CD4-positive, alpha-beta T cell treated with Interleukin-10 for 1 hour (primary cell): ENCODE data around the gene PKP2.
"Not testable (repeated sequence)": the region's sequence is repeated elsewhere in the genome, so short reads cannot be mapped to it uniquely, and the experiment has no call there.

Source experiments
- DNase-seq: peaks from one replicate; pipeline ENCODE4 v3.0.0-alpha.2; 2020

The PKP2 gene

GRCh38 chr12:32895688-32896431 is 717 bp downstream of the PKP2 start:
- no peak for DNase-seq

GRCh38 chr12:32894566-32894965 is 2.0 kb downstream of the PKP2 start:
- no peak for DNase-seq

- DNase-seq = no peak
Measured at GRCh38 chr12:32893458-32893857, 3.1 kb downstream of the PKP2 start.

GRCh38 chr12:32893043-32893442 is 3.5 kb downstream of the PKP2 start:
- no peak for DNase-seq

GRCh38 chr12:32892369-32892768 is 4.2 kb downstream of the PKP2 start:
- not testable (repeated sequence) for DNase-seq

GRCh38 chr12:32891956-32892355 is 4.6 kb downstream of the PKP2 start:
- DNase-seq = no peak

- DNase-seq = no peak
Measured at GRCh38 chr12:32891526-32891925, 5.1 kb downstream of the PKP2 start.

- no peak for DNase-seq
Measured at GRCh38 chr12:32889011-32889760, 7.4 kb downstream of the PKP2 start.

- no peak for DNase-seq
Measured at GRCh38 chr12:32887058-32887457, 9.5 kb downstream of the PKP2 start.

GRCh38 chr12:32885831-32886230 is 10.7 kb downstream of the PKP2 start:
- no peak for DNase-seq

GRCh38 chr12:32884962-32885361 is 11.6 kb downstream of the PKP2 start:
- DNase-seq = no peak

GRCh38 chr12:32881702-32882101 is 14.9 kb downstream of the PKP2 start:
- DNase-seq = no peak

- DNase-seq = no peak
Measured at GRCh38 chr12:32881107-32881506, 15.5 kb downstream of the PKP2 start.

- not testable (repeated sequence) for DNase-seq
Measured at GRCh38 chr12:32879066-32879465, 17.5 kb downstream of the PKP2 start.

GRCh38 chr12:32877601-32878459 is 18.7 kb downstream of the PKP2 start:
- no peak for DNase-seq

- DNase-seq = no peak
Measured at GRCh38 chr12:32876004-32876403, 20.6 kb downstream of the PKP2 start.

- DNase-seq = no peak
Measured at GRCh38 chr12:32874975-32875374, 21.6 kb downstream of the PKP2 start.

- DNase-seq = no peak
Measured at GRCh38 chr12:32874078-32874477, 22.5 kb downstream of the PKP2 start.

- DNase-seq = not testable (repeated sequence)
Measured at GRCh38 chr12:32872416-32872815, 24.2 kb downstream of the PKP2 start.

- DNase-seq = no peak
Measured at GRCh38 chr12:32870716-32871115, 25.9 kb downstream of the PKP2 start.

- no peak for DNase-seq
Measured at GRCh38 chr12:32868885-32869284, 27.7 kb downstream of the PKP2 start.

GRCh38 chr12:32864731-32865130 is 31.8 kb downstream of the PKP2 start:
- no peak for DNase-seq

- no peak for DNase-seq
Measured at GRCh38 chr12:32863128-32863527, 33.4 kb downstream of the PKP2 start.
